Liver (tissue), 9 donors: ENCODE results near the gene COLEC11. TPM values are rescaled to one million over a fixed set of nuclear protein-coding genes. Genes with fewer than 3 reads are reported as not detected.
A peak's percentile ranks its signal among the peaks of the same experiment; 100 is the strongest.

Source experiments
- DNase-seq: peaks from one replicate; pipeline ENCODE4 v3.0.0-alpha.2; 2017; ENCODE audit warnings: low spot score
- H3K27ac ChIP-seq, 2 donors: one replicate each; pipeline ENCODE4 v1.7.0; 2013; ENCODE audit warnings: inconsistent platforms in 2 of 2, low read length in 2 of 2, control low read depth in 1 of 2, low read depth in 1 of 2, mild to moderate bottlenecking in 1 of 2
- H3K27me3 ChIP-seq, 4 donors: one replicate each; pipeline versions ENCODE4 v1.6.1 to v1.7.0; 2013; ENCODE audit warnings: low read length in 3 of 4, inconsistent platforms in 1 of 4, mild to moderate bottlenecking in 1 of 4, moderate library complexity in 1 of 4; ENCODE audit not compliant: control insufficient read depth in 4 of 4, insufficient read depth in 4 of 4
- H3K36me3 ChIP-seq, 4 donors: one replicate each; pipeline versions ENCODE4 v1.6.1 to v1.7.0; 2013; ENCODE audit warnings: low read length in 3 of 4, mild to moderate bottlenecking in 3 of 4, low read depth in 1 of 4, moderate library complexity in 1 of 4; ENCODE audit not compliant: control insufficient read depth in 4 of 4, insufficient read depth in 3 of 4
- H3K4me1 ChIP-seq, 4 donors: one replicate each; pipeline versions ENCODE4 v1.6.1 to v1.7.0; 2013; ENCODE audit warnings: low read length in 3 of 4, mild to moderate bottlenecking in 3 of 4, moderate library complexity in 1 of 4; ENCODE audit not compliant: control insufficient read depth in 4 of 4, insufficient read depth in 4 of 4
- H3K4me3 ChIP-seq, 3 donors: one replicate each; pipeline versions ENCODE4 v1.6.1 to v1.7.0; 2013; ENCODE audit warnings: low read length in 3 of 3, control low read depth in 1 of 3, low read depth in 1 of 3, mild to moderate bottlenecking in 1 of 3
- H3K9ac ChIP-seq, 2 donors: one replicate each; pipeline ENCODE4 v1.7.0; 2013; ENCODE audit warnings: low read length in 2 of 2, mild to moderate bottlenecking in 2 of 2, moderate library complexity in 2 of 2, control low read depth in 1 of 2, low read depth in 1 of 2
- H3K9me3 ChIP-seq, 4 donors: one replicate each; pipeline versions ENCODE4 v1.6.1 to v1.7.0; 2013; ENCODE audit warnings: low read length in 3 of 4; ENCODE audit not compliant: control insufficient read depth in 4 of 4
- EGR1 ChIP-seq, 2 donors: IDR thresholded peaks; 2 replicates each; pipeline ENCODE4 v1.6.1; 2016 to 2018; ENCODE audit warnings: antibody characterized with exemption in 2 of 2, low read depth in 2 of 2
- FOXA1 ChIP-seq: IDR thresholded peaks from 2 replicates; pipeline ENCODE4 v1.6.1; 2016; ENCODE audit warnings: antibody characterized with exemption
- FOXA2 ChIP-seq: IDR thresholded peaks from 2 replicates; pipeline ENCODE4 v1.6.1; 2016; ENCODE audit warnings: antibody characterized with exemption
- GABPA ChIP-seq, 2 donors: IDR thresholded peaks in 1 of 2; conservative IDR thresholded peaks in 1 of 2; 2 replicates each; pipeline ENCODE4 v1.6.1; 2016; ENCODE audit warnings: antibody characterized with exemption in 2 of 2, mild to moderate bottlenecking in 1 of 2, moderate library complexity in 1 of 2
- HNF4A ChIP-seq, 2 donors: conservative IDR thresholded peaks; 2 replicates each; pipeline ENCODE4 v1.6.1; 2016; ENCODE audit warnings: antibody characterized with exemption in 2 of 2, mild to moderate bottlenecking in 2 of 2
- HNF4G ChIP-seq: IDR thresholded peaks from 2 replicates; pipeline ENCODE4 v1.6.1; 2016; ENCODE audit warnings: antibody characterized with exemption
- JUND ChIP-seq, 2 donors: IDR thresholded peaks; 2 replicates each; pipeline ENCODE4 v1.6.1; 2016; ENCODE audit warnings: antibody characterized with exemption in 2 of 2
- NR2F2 ChIP-seq: IDR thresholded peaks from 2 replicates; pipeline ENCODE4 v1.6.1; 2016; ENCODE audit warnings: antibody characterized with exemption
- RAD21 ChIP-seq, 2 donors: IDR thresholded peaks; 2 replicates each; pipeline ENCODE4 v1.6.1; 2016; ENCODE audit warnings: antibody characterized with exemption in 2 of 2, mild to moderate bottlenecking in 2 of 2
- RXRA ChIP-seq, 2 donors: IDR thresholded peaks; 2 replicates each; pipeline ENCODE4 v1.6.1; 2017 to 2018; ENCODE audit warnings: antibody characterized with exemption in 2 of 2, mild to moderate bottlenecking in 1 of 2
- SP1 ChIP-seq: IDR thresholded peaks from 2 replicates; pipeline ENCODE4 v1.6.1; 2018; ENCODE audit warnings: antibody characterized with exemption, mild to moderate bottlenecking
- TAF1 ChIP-seq: conservative IDR thresholded peaks from 2 replicates; pipeline ENCODE4 v1.6.1; 2016; ENCODE audit warnings: antibody characterized with exemption, mild to moderate bottlenecking
- YY1 ChIP-seq: IDR thresholded peaks from 2 replicates; pipeline ENCODE4 v1.6.1; 2016; ENCODE audit warnings: antibody characterized with exemption, mild to moderate bottlenecking
- WGBS: extraction: QIAGEN DNeasy Blood & Tissue Kit; methylation state at CpG from one replicate; pipeline ENCODE4 v1.1.7; 2013; 5-methylcytosine and 5-hydroxymethylcytosine counted together
- polyA plus RNA-seq, 2 donors: library from polyadenylated mRNA; stranded (reverse) in 1 of 2; unstranded in 1 of 2; fragments of 200-250 nt in 1 of 2; fragments of >200 nt in 1 of 2; fragmentation: Nextera tagmentation in 1 of 2; extraction: Ambion mirVana in 1 of 2; gene quantifications; one replicate each; pipeline versions ENCODE4 v1.2.1 to v1.2.3, GENCODE V29; 2013 to 2015
- total RNA-seq, 2 donors: library from RNA; depleted of rRNA; stranded (reverse); fragments of >200 nt; gene quantifications; one replicate each; pipeline ENCODE4 v1.2.3, GENCODE V29; 2014
- TF ChIP-seq, protein P1 (sequence below): IDR thresholded peaks from 2 replicates; pipeline ENCODE4 v1.6.1; 2016; ENCODE audit warnings: antibody characterized with exemption
- TF ChIP-seq, protein P2 (sequence below): IDR thresholded peaks from 2 replicates; pipeline ENCODE4 v1.6.1; 2016; ENCODE audit warnings: antibody characterized with exemption
- TF ChIP-seq, protein P3 (sequence below): fragments of 150-350 bp; IDR thresholded peaks from 2 replicates; pipeline ENCODE4 v1.5.1; 2017; ENCODE audit warnings: improper control_type of control experiment, low read depth, low read length; ENCODE audit not compliant: missing input control
- TF ChIP-seq, protein P4 (sequence below): IDR thresholded peaks from 2 replicates; pipeline ENCODE4 v1.6.1; 2016; ENCODE audit warnings: antibody characterized with exemption, mild to moderate bottlenecking
- donor health status: healthy.
- donor health status: healthy.
- donor health status: healthy.
- donor health status: healthy.
- donor health status: healthy.

COLEC11 gene
- total and polyA plus RNA-seq, 4 donors: 31.0 to 100 (median 70.9) TPM

DNA sequence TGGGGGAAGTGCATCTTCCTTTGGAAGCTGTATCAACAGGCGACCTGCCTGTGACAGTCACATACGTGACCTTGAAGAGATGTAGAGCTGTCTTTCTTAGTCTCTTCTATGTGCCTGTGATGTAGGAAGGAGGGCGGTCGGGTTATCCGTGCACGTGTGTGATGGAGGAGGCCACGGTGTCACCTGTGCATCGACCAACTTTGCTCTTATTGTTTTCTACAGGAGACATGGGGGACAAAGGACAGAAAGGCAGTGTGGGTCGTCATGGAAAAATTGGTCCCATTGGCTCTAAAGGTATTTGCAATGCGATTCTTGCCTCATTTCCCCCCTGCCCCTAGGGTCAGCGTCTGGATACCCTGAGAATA, 42.4 kb downstream of the COLEC11 start:
- no peak overlapping the region for H3K27ac ChIP-seq
- no peak for DNase-seq
- H3K36me3 ChIP-seq: no peaks in the 10 kb centered on the region
- TF ChIP-seq RAD21 (IDR thresholded peaks at IDR 0.05): no peak
- TF ChIP-seq JUND (IDR thresholded peaks at IDR 0.05): no peak
- TF ChIP-seq EGR1 (IDR thresholded peaks at IDR 0.05; ENCODE audit: low read depth in 2 of 2): no peak
- TF ChIP-seq FOXA1: no peak
- no peak for TF ChIP-seq HNF4G
- TF ChIP-seq TAF1: no peak
- TF ChIP-seq, protein P1, sequence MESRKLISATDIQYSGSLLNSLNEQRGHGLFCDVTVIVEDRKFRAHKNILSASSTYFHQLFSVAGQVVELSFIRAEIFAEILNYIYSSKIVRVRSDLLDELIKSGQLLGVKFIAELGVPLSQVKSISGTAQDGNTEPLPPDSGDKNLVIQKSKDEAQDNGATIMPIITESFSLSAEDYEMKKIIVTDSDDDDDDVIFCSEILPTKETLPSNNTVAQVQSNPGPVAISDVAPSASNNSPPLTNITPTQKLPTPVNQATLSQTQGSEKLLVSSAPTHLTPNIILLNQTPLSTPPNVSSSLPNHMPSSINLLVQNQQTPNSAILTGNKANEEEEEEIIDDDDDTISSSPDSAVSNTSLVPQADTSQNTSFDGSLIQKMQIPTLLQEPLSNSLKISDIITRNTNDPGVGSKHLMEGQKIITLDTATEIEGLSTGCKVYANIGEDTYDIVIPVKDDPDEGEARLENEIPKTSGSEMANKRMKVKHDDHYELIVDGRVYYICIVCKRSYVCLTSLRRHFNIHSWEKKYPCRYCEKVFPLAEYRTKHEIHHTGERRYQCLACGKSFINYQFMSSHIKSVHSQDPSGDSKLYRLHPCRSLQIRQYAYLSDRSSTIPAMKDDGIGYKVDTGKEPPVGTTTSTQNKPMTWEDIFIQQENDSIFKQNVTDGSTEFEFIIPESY: no peak
- H3K9ac ChIP-seq: no peak overlapping the region
- H3K27me3 ChIP-seq: no peaks in the 10 kb centered on the region
- no peaks in the 10 kb centered on the region for H3K9me3 ChIP-seq
- H3K4me3 ChIP-seq: no peak overlapping the region
- 88% methylated on average over 11 of the region's 11 CpGs for WGBS
- no peaks in the 10 kb centered on the region for H3K4me1 ChIP-seq

DNA sequence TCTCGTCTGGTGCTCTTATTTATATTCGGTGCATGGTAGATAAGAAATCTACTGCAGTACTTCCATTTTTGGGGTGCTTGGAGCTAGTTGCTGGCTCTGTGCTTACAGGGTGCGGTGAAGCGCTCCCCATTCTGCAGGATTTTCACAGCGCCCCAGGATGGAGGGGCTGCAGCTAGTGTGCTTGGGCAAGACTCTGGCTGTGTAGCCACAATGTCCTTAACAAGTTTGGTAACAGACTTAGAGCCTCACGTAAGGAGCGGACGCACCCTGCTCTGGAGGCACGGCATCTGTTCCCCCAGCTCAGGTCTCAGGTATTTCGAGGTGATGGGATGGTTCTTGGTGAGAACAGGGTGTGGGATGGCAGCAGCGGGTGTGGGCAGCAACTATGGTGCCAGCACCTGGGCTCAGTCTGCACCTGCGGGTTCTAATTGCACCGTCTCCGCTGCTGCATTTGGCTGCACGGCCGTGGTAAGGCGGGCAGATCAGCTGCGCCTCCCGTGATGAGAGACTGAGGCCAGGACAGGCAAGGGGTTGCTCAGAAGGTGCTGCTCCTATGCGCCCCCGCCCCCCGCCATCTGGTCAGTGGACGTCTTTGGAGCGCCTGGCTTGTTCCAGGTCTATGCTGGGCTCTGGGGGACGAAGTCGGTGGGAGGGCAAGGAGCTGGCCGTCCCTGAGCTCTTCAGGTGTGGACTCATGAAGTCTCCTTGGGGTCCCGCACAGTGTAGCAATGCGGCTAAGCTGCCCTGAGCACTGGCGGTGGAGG, 43.0 kb downstream of the COLEC11 start:
- no peaks in the 10 kb centered on the region for H3K36me3 ChIP-seq
- H3K9me3 ChIP-seq: no peaks in the 10 kb centered on the region
- DNase-seq: peak; percentile 22
- no peaks in the 10 kb centered on the region for H3K27me3 ChIP-seq
- 92% methylated on average over 30 of the region's 30 CpGs for WGBS
- H3K4me1 ChIP-seq: no peaks in the 10 kb centered on the region
- TF ChIP-seq HNF4A (conservative IDR thresholded peaks at IDR 0.05) (no peak), TAF1 (no peak), RXRA (IDR thresholded peaks at IDR 0.05) (no peak), JUND (IDR thresholded peaks at IDR 0.05) (no peak), NR2F2 (no peak), FOXA2 (no peak), YY1 (no peak), HNF4G (no peak), GABPA (IDR thresholded peaks at IDR 0.05 in 1 of 2, conservative IDR thresholded peaks at IDR 0.05 in 1 of 2) (no peak), EGR1 (IDR thresholded peaks at IDR 0.05; ENCODE audit: low read depth in 2 of 2) (no peak), FOXA1 (no peak), SP1 (no peak), RAD21 (IDR thresholded peaks at IDR 0.05) (no peak)
- TF ChIP-seq, protein P2, sequence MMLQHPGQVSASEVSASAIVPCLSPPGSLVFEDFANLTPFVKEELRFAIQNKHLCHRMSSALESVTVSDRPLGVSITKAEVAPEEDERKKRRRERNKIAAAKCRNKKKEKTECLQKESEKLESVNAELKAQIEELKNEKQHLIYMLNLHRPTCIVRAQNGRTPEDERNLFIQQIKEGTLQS: no peak
- TF ChIP-seq, protein P3, sequence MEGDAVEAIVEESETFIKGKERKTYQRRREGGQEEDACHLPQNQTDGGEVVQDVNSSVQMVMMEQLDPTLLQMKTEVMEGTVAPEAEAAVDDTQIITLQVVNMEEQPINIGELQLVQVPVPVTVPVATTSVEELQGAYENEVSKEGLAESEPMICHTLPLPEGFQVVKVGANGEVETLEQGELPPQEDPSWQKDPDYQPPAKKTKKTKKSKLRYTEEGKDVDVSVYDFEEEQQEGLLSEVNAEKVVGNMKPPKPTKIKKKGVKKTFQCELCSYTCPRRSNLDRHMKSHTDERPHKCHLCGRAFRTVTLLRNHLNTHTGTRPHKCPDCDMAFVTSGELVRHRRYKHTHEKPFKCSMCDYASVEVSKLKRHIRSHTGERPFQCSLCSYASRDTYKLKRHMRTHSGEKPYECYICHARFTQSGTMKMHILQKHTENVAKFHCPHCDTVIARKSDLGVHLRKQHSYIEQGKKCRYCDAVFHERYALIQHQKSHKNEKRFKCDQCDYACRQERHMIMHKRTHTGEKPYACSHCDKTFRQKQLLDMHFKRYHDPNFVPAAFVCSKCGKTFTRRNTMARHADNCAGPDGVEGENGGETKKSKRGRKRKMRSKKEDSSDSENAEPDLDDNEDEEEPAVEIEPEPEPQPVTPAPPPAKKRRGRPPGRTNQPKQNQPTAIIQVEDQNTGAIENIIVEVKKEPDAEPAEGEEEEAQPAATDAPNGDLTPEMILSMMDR: no peak
- TF ChIP-seq, protein P4, sequence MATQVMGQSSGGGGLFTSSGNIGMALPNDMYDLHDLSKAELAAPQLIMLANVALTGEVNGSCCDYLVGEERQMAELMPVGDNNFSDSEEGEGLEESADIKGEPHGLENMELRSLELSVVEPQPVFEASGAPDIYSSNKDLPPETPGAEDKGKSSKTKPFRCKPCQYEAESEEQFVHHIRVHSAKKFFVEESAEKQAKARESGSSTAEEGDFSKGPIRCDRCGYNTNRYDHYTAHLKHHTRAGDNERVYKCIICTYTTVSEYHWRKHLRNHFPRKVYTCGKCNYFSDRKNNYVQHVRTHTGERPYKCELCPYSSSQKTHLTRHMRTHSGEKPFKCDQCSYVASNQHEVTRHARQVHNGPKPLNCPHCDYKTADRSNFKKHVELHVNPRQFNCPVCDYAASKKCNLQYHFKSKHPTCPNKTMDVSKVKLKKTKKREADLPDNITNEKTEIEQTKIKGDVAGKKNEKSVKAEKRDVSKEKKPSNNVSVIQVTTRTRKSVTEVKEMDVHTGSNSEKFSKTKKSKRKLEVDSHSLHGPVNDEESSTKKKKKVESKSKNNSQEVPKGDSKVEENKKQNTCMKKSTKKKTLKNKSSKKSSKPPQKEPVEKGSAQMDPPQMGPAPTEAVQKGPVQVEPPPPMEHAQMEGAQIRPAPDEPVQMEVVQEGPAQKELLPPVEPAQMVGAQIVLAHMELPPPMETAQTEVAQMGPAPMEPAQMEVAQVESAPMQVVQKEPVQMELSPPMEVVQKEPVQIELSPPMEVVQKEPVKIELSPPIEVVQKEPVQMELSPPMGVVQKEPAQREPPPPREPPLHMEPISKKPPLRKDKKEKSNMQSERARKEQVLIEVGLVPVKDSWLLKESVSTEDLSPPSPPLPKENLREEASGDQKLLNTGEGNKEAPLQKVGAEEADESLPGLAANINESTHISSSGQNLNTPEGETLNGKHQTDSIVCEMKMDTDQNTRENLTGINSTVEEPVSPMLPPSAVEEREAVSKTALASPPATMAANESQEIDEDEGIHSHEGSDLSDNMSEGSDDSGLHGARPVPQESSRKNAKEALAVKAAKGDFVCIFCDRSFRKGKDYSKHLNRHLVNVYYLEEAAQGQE: no peak
- H3K9ac ChIP-seq: no peak overlapping the region
- no peak overlapping the region for H3K4me3 ChIP-seq
- H3K27ac ChIP-seq: no peak overlapping the region
